Omental fat pad (tissue), 4 donors: Measurements from ENCODE around the gene RELCH. TPM values are rescaled to one million over a fixed set of nuclear protein-coding genes. Genes with fewer than 3 reads are reported as not detected.

Source experiments
- ATAC-seq: fragments of 150-250 bp; one replicate; pipeline ENCODE4 v1.9.1; 2016; ENCODE audit warnings: mild to moderate bottlenecking, moderate library complexity; ENCODE audit not compliant: low FRiP score
- DNase-seq: peaks from one replicate; pipeline ENCODE4 v3.0.0-alpha.2; 2019; ENCODE audit warnings: low spot score
- CTCF ChIP-seq, 3 donors: fragments of 450-650 bp; IDR thresholded peaks; one replicate each; pipeline ENCODE4 v1.5.1; 2016 to 2017; ENCODE audit warnings: antibody characterized with exemption in 3 of 3, mild to moderate bottlenecking in 3 of 3, moderate library complexity in 2 of 3
- total RNA-seq, 4 donors: library from RNA; depleted of rRNA; stranded (reverse); fragments of >200 nt; gene quantifications; one replicate each; pipeline ENCODE4 v1.1.0, GENCODE V29; 2016

The RELCH gene
- total RNA-seq, 4 donors from 2014 or later: 21.8 to 42.7 (median 29.8) TPM

GRCh38 chr18:62200121-62200914 is 13.3 kb downstream of the RELCH start:
- ATAC-seq: no peak
- DNase-seq: no peak
- TF ChIP-seq CTCF (IDR thresholded peaks at IDR 0.05): no peak

DNA sequence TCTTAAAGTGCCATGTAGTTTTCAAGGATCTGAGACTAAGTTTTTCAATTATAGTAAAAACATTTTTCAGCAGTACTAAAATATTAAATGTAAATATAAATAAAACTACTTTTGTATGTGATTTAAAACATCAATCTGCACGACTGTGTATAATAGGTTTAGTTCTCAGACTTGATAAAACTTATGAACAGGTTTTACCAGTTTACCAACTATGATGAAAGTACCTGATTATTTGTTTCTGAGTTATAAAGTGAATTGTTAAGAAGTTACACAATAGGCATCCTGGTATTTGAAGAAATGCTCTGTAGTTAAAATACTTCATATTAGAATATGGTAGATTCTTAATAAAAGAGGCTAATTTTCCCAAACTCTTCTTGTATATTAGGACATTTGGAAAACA is 14.8 kb downstream of the RELCH start:
- DNase-seq: no peak
- TF ChIP-seq CTCF (IDR thresholded peaks at IDR 0.05): no peak
- ATAC-seq: no peak

GRCh38 chr18:62205824-62206223 is 18.8 kb downstream of the RELCH start:
- TF ChIP-seq CTCF (IDR thresholded peaks at IDR 0.05): no peak
- ATAC-seq (no peak), DNase-seq (no peak)

DNA sequence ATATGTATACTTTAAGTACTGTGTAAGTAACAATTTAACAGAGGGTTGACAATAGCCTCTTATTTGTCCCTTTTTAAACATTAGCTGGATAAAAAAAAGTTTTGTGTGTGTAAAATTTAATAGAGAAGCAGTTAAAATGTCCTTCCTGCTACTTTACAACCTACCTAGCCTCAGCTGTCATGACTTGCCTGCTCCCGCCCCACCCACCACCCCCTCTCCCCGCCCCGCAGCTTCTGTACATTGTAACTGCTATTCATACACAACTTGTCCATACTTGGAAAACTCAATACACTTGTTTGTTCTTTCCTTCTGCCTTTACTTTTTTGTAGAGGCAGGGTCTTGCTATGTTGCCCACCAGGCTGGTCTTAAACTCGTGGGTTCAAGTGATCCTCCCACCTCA is 19.5 kb downstream of the RELCH start:
- TF ChIP-seq CTCF (IDR thresholded peaks at IDR 0.05): no peak
- DNase-seq (no peak), ATAC-seq (no peak)

DNA sequence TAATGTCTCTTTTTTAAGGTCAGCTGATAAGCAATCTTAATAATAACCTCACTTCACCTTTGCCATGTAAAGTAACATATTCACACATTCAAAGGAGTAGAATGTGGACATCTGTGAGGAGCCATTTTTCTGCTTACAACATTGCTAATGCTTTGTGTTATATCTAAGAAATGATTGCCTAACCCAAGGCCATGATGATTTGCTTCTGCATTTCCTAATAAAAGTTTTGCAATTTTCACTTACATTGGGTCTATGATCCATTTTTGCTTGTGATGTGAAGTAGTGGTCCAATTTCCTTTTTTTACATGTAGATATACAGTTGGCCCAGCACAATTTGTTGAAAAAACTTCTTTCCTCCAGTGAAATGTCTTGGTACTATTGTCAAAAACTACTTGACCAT is 22.0 kb downstream of the RELCH start:
- DNase-seq: no peak
- no peak for ATAC-seq
- TF ChIP-seq CTCF (IDR thresholded peaks at IDR 0.05): no peak

- no peak for DNase-seq
- no peak for ATAC-seq
- no peak for TF ChIP-seq CTCF (IDR thresholded peaks at IDR 0.05)
Measured at GRCh38 chr18:62210138-62210537, 23.1 kb downstream of the RELCH start.

- no peak for ATAC-seq
- no peak for TF ChIP-seq CTCF (IDR thresholded peaks at IDR 0.05)
- no peak for DNase-seq
Measured at GRCh38 chr18:62211325-62211828, 24.3 kb downstream of the RELCH start.
